ENCODE results near the gene CD93.

The CD93 gene, protein sequence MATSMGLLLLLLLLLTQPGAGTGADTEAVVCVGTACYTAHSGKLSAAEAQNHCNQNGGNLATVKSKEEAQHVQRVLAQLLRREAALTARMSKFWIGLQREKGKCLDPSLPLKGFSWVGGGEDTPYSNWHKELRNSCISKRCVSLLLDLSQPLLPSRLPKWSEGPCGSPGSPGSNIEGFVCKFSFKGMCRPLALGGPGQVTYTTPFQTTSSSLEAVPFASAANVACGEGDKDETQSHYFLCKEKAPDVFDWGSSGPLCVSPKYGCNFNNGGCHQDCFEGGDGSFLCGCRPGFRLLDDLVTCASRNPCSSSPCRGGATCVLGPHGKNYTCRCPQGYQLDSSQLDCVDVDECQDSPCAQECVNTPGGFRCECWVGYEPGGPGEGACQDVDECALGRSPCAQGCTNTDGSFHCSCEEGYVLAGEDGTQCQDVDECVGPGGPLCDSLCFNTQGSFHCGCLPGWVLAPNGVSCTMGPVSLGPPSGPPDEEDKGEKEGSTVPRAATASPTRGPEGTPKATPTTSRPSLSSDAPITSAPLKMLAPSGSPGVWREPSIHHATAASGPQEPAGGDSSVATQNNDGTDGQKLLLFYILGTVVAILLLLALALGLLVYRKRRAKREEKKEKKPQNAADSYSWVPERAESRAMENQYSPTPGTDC

DNA sequence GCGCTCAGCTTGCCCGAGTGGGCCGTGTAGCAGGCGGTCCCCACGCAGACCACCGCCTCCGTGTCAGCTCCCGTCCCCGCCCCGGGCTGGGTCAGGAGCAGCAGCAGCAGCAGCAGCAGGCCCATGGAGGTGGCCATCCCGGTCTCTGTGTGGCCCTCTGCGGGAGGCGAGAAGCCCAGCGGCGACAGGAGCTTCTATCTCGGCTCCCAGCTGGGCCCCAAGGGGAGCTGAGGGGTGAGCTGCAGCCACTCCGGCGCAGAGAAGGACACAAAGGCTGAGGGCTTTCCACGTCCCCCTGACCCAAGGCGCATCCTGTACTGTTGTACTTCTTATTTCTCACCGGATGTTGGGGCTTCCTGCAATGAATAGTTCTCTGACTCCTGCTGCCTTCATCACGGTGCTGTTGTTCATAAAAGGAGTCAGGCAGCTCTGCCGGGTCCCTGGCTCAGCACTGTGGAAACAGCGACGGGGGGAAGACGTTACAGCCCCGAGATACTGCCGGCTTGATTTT, at the start of gene CD93:
Gene CD93 (minus strand): TSS at position 269 of the 511 bp plus-strand sequence. CDS start 132 bp downstream, at position 137.
- DNase-seq = no peak

GRCh38 chr20:23133560-23133998, 47.5 kb upstream of the CD93 start:
- DNase-seq = no peak

GRCh38 chr20:23132930-23133559, 46.9 kb upstream of the CD93 start:
- no peak for DNase-seq

- DNase-seq = no peak
Measured at GRCh38 chr20:23132293-23132929, 46.3 kb upstream of the CD93 start.

DNA sequence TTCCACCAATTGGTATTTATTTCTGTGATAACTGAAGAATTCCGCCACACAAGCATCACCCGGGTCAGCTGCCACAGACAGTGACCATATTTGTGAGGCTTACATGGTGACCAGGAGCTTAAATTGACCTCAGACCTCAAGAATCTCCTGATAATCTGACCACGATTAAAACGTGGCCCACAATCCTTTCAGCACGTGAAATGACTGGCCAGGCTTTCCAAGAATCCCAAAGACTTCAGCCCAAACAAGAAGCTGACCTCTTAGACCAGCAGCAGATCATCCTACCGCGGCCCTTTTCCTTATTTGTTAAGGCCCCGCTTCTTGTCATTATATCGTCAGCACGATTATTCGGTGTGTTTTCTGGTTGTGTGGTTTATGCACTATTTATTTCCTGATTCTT, 45.6 kb upstream of the CD93 start:
- DNase-seq = no peak

GRCh38 chr20:23130622-23131140, 44.6 kb upstream of the CD93 start:
- no peak for DNase-seq

DNA sequence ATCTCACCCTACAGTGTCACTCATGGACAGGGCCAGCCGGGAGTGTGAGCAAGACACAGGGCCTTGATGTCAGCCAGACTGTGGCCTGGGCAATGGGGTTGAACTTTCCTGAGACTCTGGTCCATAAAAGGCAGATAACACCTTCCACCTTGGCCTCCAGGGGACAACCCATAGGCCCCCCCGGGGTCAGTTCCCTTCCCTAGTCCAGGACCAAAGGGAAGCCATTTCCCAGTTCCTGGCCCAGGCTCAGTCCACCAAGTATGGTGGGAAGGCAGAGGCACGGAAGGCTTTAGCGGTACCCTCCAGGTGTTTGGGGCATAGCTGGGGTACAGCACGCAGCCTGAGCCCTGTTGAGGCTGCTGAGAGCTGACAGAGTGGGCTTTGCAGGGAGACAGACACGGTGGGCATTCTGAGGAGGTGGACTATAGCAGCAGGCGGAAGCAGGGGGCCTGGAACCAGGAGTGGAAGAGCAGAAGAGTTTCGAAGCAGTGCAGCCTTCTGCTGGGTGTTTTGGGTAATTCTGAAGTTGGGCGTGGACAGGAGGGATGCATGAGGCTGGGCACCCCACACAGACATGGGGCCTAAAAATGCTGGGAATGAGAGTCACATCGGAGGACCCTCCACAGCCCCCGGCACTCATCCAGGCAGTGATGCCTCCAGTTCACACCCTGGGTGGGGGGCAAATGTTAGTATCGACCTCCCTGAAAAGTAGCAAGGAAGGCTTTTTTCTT, 43.9 kb upstream of the CD93 start:
- no peak for DNase-seq

DNA sequence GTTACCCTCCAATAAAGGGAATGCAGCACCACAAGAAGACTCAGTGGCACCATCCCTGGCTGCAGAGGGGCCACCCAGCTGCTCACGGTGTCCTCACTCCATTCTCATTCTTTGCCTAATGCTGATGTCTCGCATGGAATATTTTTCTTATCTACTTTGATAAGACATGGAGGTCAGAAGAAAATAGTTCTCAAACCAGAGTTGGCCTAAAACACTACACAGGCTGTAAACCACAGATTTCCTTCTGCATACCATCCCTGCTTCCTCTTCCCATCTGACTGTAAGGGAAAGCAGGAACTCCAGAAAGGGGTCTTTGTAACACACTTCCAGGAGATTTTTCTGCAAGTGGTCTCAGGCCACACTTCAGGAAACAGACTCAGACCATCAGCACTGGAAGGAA, 43.1 kb upstream of the CD93 start:
- no peak for DNase-seq

DNA sequence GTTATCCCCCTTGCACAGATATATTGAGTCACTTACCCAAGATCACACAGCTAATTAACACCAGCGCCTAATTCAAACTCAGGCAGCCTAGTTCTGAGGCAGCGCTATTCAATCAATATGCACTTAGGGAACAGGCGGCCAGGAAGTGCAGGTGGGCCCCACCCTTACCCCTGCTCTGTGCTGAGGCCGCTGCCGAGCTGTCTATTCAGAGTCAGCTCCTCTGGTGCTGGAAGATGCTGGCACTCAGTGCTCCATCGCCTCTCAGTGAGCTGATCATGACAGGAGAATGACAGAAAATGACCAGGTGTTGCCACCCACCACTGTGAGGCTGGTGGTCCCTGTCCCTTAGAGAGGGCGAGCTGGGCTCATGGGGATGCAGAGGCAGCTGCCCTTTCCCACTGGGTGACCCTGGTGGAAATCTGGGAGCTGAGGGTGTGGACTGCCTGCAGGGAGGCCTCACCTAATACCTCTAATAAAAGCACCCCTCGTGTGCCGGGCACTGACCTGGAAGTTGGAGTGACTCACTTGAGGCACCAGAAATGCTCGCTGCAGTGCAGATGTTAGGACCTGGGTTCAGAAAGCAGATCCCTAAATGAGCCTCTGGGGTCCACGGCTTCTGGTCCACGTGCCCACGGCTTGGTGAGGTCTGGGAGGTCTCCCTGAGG, 42.5 kb upstream of the CD93 start:
- no peak for DNase-seq

GRCh38 chr20:23127506-23128279, 41.6 kb upstream of the CD93 start:
- no peak for DNase-seq

- no peak for DNase-seq
Measured at GRCh38 chr20:23126281-23127061, 40.3 kb upstream of the CD93 start.

DNA sequence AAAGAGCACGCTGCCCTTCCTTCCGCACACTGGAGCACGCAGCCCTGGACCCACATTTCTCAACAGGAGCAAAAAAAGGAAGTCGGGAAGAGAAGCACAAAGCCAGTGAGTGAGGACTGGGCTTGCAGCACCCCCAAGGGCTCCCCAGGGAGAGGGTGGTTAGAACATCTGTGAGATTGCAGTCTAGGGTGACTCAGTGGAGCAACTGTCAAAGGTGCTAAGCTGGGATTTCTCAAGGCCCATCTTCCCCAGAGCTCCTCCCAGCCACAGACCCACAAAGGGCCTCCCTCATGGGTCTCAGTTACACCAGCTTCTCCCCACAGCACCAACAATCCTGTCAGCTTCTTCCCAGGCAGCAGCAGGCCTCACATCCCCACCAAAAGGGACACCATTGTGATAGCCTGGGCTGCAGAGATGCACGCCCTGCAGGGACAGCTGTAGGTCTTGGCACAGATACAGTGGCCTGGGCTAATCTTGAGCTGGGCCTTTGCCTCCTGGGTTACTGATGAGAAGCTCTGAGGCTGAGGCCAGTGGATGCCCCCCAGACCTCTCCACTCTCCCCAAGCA, 39.6 kb upstream of the CD93 start:
- no peak for DNase-seq

DNA sequence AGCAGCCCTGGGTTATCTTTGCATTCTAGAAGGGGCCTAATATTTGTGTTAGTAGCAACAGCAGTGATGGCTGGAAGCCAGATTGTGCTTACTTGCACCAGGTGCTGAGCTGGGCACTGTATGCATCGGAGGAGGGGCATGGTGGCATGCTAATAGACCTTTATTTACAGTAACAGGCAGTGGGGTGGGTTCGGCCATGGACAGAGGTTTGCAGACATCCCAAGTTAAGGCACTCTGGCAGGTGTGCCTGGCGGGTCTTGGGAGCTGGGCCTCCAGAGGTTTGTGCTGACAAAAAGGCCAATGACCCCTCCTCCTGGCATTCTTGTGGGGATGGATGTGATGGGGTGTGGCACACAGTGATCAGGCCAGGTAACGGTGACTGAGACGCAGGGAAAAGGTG, 39.0 kb upstream of the CD93 start:
- peak; percentile 77 for DNase-seq

DNA sequence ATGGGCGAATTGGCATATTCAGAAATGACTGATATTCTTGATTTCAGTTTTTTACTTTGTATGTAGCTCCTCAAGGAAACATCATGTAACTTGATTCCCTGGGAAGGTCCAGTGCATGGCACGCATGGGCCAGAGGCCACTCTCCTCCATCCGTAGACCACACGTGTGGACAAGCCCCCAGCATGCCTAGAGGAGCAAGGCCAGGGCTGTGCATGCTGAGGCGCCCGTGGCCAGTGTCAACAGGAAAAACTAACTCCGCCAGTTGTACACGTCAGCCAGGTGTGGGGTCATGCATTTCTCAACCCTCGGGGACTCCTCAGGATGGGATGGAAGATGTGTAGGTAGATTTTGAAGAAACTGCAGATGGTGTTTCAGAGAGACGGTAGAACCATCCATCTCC, 37.8 kb upstream of the CD93 start:
- DNase-seq = no peak

DNA sequence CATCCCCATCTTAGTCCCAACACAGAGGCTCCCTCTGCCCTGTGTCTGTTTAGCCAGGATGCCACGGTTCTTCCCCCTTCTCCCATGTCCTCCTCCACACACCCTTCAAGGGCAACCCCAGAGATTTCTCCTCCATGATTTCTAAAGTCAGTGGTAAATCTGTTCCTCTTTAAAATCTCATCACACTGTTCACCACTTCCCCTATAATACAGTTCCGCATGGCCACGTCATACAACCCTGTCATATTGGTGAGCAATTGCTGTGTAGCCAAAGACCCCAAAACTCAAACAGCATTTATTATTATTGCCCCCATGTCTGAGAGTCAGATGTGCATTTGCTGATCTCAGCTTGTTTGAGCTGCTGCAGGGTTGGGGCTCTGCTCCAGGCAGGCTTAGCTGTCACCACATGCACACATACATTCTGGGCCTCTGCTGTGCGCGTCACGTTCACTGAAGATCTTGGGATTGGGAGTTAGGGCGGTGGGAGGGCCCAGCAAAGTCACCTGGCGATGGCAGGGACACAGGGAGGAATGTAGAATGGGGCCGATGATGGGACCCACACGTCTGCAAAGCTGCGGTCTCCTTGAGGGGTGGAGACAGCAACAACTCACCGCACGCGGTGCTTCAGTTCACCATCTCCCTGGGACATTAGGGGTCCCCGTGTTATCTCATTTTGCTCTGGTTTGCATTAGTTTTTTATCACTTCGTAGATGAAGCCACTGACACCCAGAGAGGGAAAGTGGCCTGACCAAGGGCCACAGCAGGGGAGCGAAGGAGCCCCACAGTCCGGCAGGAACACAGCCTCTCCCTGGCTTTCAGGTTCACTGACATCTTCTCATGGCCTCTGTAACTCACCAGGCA, 36.9 kb upstream of the CD93 start:
- no peak for DNase-seq

DNA sequence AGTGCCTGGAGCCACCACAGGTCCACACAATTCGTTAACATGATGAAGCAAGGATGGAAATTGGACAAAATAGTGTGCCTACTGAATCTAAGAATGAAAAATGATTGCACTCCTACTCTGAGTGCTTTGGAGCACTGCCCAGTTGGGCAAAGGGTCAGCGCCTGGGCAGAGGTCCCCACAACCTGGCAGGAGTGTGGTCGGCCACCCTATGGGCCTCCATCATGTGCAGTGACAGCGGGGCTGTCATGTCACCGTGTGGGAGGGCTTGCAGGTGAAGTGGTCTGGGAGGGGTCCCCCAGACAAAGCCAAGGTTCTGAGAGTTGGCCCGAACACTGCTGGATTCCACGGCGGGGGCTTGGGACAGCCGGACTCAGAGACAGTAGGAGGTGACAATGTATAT, 36.2 kb upstream of the CD93 start:
- no peak for DNase-seq

DNA sequence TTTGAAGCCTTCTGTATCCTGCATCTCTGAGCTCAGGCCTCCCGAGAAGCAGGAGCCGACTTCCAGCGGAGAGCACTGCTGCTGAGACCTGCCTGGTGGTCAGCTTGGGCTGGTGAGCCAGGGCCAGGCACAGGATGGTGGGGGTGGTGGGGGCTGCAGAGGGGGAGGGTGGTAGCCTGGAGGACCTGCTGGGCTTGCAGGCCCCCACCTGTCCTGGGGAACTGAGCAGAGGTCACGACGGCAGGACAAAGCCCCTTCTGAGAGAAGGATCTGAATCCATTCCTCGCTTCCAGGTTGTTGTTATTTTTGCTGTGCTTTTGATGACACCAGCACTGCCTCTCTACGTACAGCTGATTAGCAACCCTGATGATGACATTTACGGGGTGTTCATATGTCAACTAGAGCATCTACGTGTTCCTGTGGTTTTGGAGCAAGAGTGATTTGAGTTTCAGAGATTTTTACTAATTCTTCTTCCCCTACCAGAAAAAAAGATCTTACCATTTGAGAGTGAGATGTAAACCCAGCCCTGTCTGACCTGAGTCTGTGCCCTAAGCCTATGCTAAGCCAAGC, 35.7 kb upstream of the CD93 start:
- DNase-seq = no peak

All from NCI-H345 (cell line).